Small intestine (tissue), 7 donors: ENCODE data around the gene METTL21A. TPM values are rescaled to one million over a fixed set of nuclear protein-coding genes. Genes with fewer than 3 reads are reported as not detected.
"Not testable (repeated sequence)": the region's sequence is repeated elsewhere in the genome, so short reads cannot be mapped to it uniquely, and the experiment has no call there.

ENCODE experiments used
- DNase-seq, 2 donors: peaks; one replicate each; pipeline versions ENCODE4 v3.0.0 to v3.0.0-alpha.2; 2013
- FAIRE-seq: peaks from 2 replicates; lab custom pipeline; 2012; peaks lifted over from hg19 to GRCh38; lab: Jason Lieb, UNC
- H3K27ac ChIP-seq, 3 donors: one replicate each; pipeline ENCODE4 v1.5.1; 2013; ENCODE audit warnings: low read length in 2 of 3, mild to moderate bottlenecking in 2 of 3, control low read depth in 1 of 3, inconsistent platforms in 1 of 3, low read depth in 1 of 3, moderate library complexity in 1 of 3
- H3K27me3 ChIP-seq, 3 donors: one replicate each; pipeline ENCODE4 v1.6.1; 2013; ENCODE audit warnings: low read length in 3 of 3, inconsistent platforms in 1 of 3; ENCODE audit not compliant: control insufficient read depth in 3 of 3, insufficient read depth in 3 of 3
- H3K36me3 ChIP-seq, 3 donors: one replicate each; pipeline ENCODE4 v1.6.1; 2013; ENCODE audit warnings: low read length in 3 of 3, inconsistent platforms in 1 of 3, low read depth in 1 of 3, mild to moderate bottlenecking in 1 of 3, moderate library complexity in 1 of 3; ENCODE audit not compliant: control insufficient read depth in 3 of 3, insufficient read depth in 2 of 3
- H3K4me1 ChIP-seq, 3 donors: one replicate each; pipeline ENCODE4 v1.6.1; 2013; ENCODE audit warnings: low read length in 2 of 3, inconsistent platforms in 1 of 3, low read depth in 1 of 3, mild to moderate bottlenecking in 1 of 3, moderate library complexity in 1 of 3; ENCODE audit not compliant: control insufficient read depth in 3 of 3, insufficient read depth in 2 of 3
- H3K4me3 ChIP-seq, 3 donors: one replicate each; pipeline ENCODE4 v1.5.1; 2013; ENCODE audit warnings: low read length in 3 of 3, control low read depth in 1 of 3, inconsistent platforms in 1 of 3, low read depth in 1 of 3, mild to moderate bottlenecking in 1 of 3, moderate library complexity in 1 of 3
- H3K9me3 ChIP-seq, 2 donors: one replicate each; pipeline ENCODE4 v1.6.1; 2013; ENCODE audit warnings: low read depth in 1 of 2, low read length in 1 of 2; ENCODE audit not compliant: control insufficient read depth in 2 of 2, insufficient read depth in 1 of 2
- WGBS, 3 donors: extraction: QIAGEN DNeasy Blood & Tissue Kit; methylation state at CpG; one replicate each; pipeline ENCODE4 v1.1.7; 2013; 5-methylcytosine and 5-hydroxymethylcytosine counted together
- polyA plus RNA-seq, 4 donors: library from polyadenylated mRNA; stranded (reverse) in 3 of 4; unstranded in 1 of 4; fragments of 200-250 nt in 3 of 4; fragments of 120-200 nt in 1 of 4; gene quantifications; one replicate each; pipeline versions ENCODE4 v1.2.1 to v1.2.3, GENCODE V29; 2013
- donor health status: healthy with polysubstance abuse.
- donor health status: control.
- donor health status: control.
- donor health status: Bipolar disorder and iron deficiency.
- donor health status: healthy.

Gene METTL21A
- polyA plus RNA-seq, 4 donors = 7.2 to 19.4 (median 13.8) TPM

- WGBS, 3 donors = 70 to 84% (median 83%) methylated on average over 7 of the region's 7 CpGs
- Histone ChIP-seq H3K4me3 (no peak overlapping the region), H3K27ac (no peak overlapping the region), H3K4me1 (no peaks in the 10 kb centered on the region), H3K9me3 (no peaks in the 10 kb centered on the region), H3K36me3 (no peaks in the 10 kb centered on the region), H3K27me3 (no peaks in the 10 kb centered on the region)
- DNase-seq = no peak
- FAIRE-seq = no peak
Observed at GRCh38 chr2:207660994-207661393, 35.8 kb upstream of the METTL21A start.

- H3K27me3 ChIP-seq = no peaks in the 10 kb centered on the region
- H3K36me3 ChIP-seq = no peaks in the 10 kb centered on the region
- no peaks in the 10 kb centered on the region for H3K9me3 ChIP-seq
- H3K4me1 ChIP-seq = no peaks in the 10 kb centered on the region
- FAIRE-seq (no peak), DNase-seq (no peak)
- no peak overlapping the region for H3K27ac ChIP-seq
- 81 to 88% (median 84%) methylated on average over 4 of the region's 4 CpGs for WGBS, 3 donors
- no peak overlapping the region for H3K4me3 ChIP-seq
Observed at GRCh38 chr2:207658156-207658555, 33.0 kb upstream of the METTL21A start.

- Histone ChIP-seq H3K9me3 (no peaks in the 10 kb centered on the region), H3K4me1 (no peaks in the 10 kb centered on the region), H3K4me3 (no peak overlapping the region), H3K27me3 (no peaks in the 10 kb centered on the region), H3K36me3 (no peaks in the 10 kb centered on the region), H3K27ac (no peak overlapping the region)
- 48 to 81% (median 66%) methylated on average over 4 of the region's 4 CpGs for WGBS, 3 donors
- no peak for DNase-seq
- FAIRE-seq = no peak
Observed at GRCh38 chr2:207655000-207655399, 29.8 kb upstream of the METTL21A start.

GRCh38 chr2:207646582-207646981 lies 21.4 kb upstream of the METTL21A start:
- not testable (repeated sequence) for H3K36me3 ChIP-seq, H3K27ac ChIP-seq, FAIRE-seq, H3K27me3 ChIP-seq, DNase-seq, H3K9me3 ChIP-seq, H3K4me3 ChIP-seq, H3K4me1 ChIP-seq
- WGBS, 3 donors = 92 to 93% (median 93%) methylated on average over 7 of the region's 7 CpGs

GRCh38 chr2:207643892-207644291 lies 18.7 kb upstream of the METTL21A start:
- H3K36me3 ChIP-seq = no peaks in the 10 kb centered on the region
- no peak overlapping the region for H3K27ac ChIP-seq
- DNase-seq = no peak
- H3K9me3 ChIP-seq = peaks cover 0 to 12% of the 10 kb centered on the region in 2 donors
- WGBS, 3 donors = 95 to 98% (median 97%) methylated on average over 1 of the region's 1 CpG
- FAIRE-seq = no peak
- no peak overlapping the region for H3K4me3 ChIP-seq
- H3K4me1 ChIP-seq = no peaks in the 10 kb centered on the region
- H3K27me3 ChIP-seq = no peaks in the 10 kb centered on the region

GRCh38 chr2:207640661-207641060 lies 15.5 kb upstream of the METTL21A start:
- no peak for FAIRE-seq
- no peak overlapping the region for H3K4me3 ChIP-seq
- no peaks in the 10 kb centered on the region for H3K27me3 ChIP-seq
- no peaks in the 10 kb centered on the region for H3K4me1 ChIP-seq
- no peak overlapping the region for H3K27ac ChIP-seq
- WGBS, 3 donors = 42 to 57% (median 44%) methylated on average over 1 of the region's 1 CpG
- H3K9me3 ChIP-seq = peaks cover 0 to 12% of the 10 kb centered on the region in 2 donors
- H3K36me3 ChIP-seq = no peaks in the 10 kb centered on the region
- DNase-seq = no peak

- peaks cover 0 to 12% of the 10 kb centered on the region in 2 donors for H3K9me3 ChIP-seq
- H3K4me3 ChIP-seq = no peak overlapping the region
- no peak for DNase-seq
- H3K27ac ChIP-seq = no peak overlapping the region
- no peaks in the 10 kb centered on the region for H3K27me3 ChIP-seq
- H3K36me3 ChIP-seq = no peaks in the 10 kb centered on the region
- H3K4me1 ChIP-seq = no peaks in the 10 kb centered on the region
- no peak for FAIRE-seq
Observed at GRCh38 chr2:207640160-207640559, 15.0 kb upstream of the METTL21A start.

- not testable (repeated sequence) for H3K36me3 ChIP-seq, H3K4me1 ChIP-seq, H3K27me3 ChIP-seq, H3K4me3 ChIP-seq, H3K27ac ChIP-seq, FAIRE-seq, DNase-seq
- H3K9me3 ChIP-seq = peaks cover 0 to 12% of the 10 kb centered on the region in 2 donors
- 90 to 95% (median 93%) methylated on average over 3 of the region's 3 CpGs for WGBS, 3 donors
Observed at GRCh38 chr2:207639288-207639687, 14.1 kb upstream of the METTL21A start.

- no peak for FAIRE-seq
Observed at GRCh38 chr2:207635468-207636200, 10.4 kb upstream of the METTL21A start.

More at GRCh38 chr2:207635468-207636200, 10.4 kb upstream of the METTL21A start:
- H3K27ac ChIP-seq = no peak overlapping the region
- 83 to 86% (median 86%) methylated on average over 11 of the region's 11 CpGs for WGBS, 3 donors
- H3K27me3 ChIP-seq = no peaks in the 10 kb centered on the region
- H3K4me3 ChIP-seq = no peak overlapping the region
- H3K4me1 ChIP-seq = no peaks in the 10 kb centered on the region
- H3K36me3 ChIP-seq = no peaks in the 10 kb centered on the region
- H3K9me3 ChIP-seq = peaks cover 0 to 8% of the 10 kb centered on the region in 2 donors
- DNase-seq = no peak
